Thoracic aorta (tissue), 2 donors: Measurements from ENCODE around the gene TESK1. TPM values are rescaled to one million over a fixed set of nuclear protein-coding genes. Genes with fewer than 3 reads are reported as not detected.
A peak's percentile ranks its signal among the peaks of the same experiment; 100 is the strongest.
"Not testable (repeated sequence)": the region's sequence is repeated elsewhere in the genome, so short reads cannot be mapped to it uniquely, and the experiment has no call there.

Source experiments
- ATAC-seq: fragments of 150-250 bp; one replicate; pipeline ENCODE4 v1.8.0; 2017; ENCODE audit warnings: low read depth; ENCODE audit not compliant: insufficient number of reproducible peaks, low FRiP score
- DNase-seq: peaks from one replicate; pipeline ENCODE4 v3.0.0-alpha.2; 2020; ENCODE audit warnings: low spot score
- H3K27ac ChIP-seq, 2 donors: fragments of 200-600 bp; sonication (generic); 1 replicate in 1 of 2; 2 replicates in 1 of 2; pipeline ENCODE4 v1.5.1; 2016; ENCODE audit warnings: mild to moderate bottlenecking in 2 of 2, moderate library complexity in 2 of 2
- H3K27me3 ChIP-seq: fragments of 200-600 bp; sonication (generic); replicated peaks from 2 replicates; pipeline ENCODE4 v1.6.0; 2016; ENCODE audit warnings: mild to moderate bottlenecking; ENCODE audit not compliant: insufficient read depth
- H3K36me3 ChIP-seq: fragments of 200-600 bp; sonication (generic); one replicate; pipeline ENCODE4 v1.5.1; 2016
- H3K4me1 ChIP-seq, 2 donors: fragments of 200-600 bp; sonication (generic); 1 replicate in 1 of 2; 2 replicates in 1 of 2; pipeline versions ENCODE4 v1.5.1 to v1.6.0; 2016; ENCODE audit warnings: low read depth in 2 of 2, mild to moderate bottlenecking in 1 of 2; ENCODE audit not compliant: control insufficient read depth in 1 of 2
- H3K4me3 ChIP-seq: fragments of 200-600 bp; sonication (generic); 2 replicates; pipeline ENCODE4 v1.5.1; 2016; ENCODE audit warnings: mild to moderate bottlenecking
- H3K9me3 ChIP-seq: fragments of 200-600 bp; sonication (generic); 2 replicates; pipeline ENCODE4 v1.5.1; 2016
- CTCF ChIP-seq: fragments of 200-600 bp; sonication (generic); IDR thresholded peaks from one replicate; pipeline ENCODE4 v1.5.1; 2019; ENCODE audit warnings: antibody characterized with exemption
- total RNA-seq, 2 donors: library from RNA; depleted of rRNA; stranded (reverse); fragments of >200 nt; gene quantifications; one replicate each; pipeline versions ENCODE4 v1.1.0 to v1.2.3, GENCODE V29; 2016

Gene TESK1
- total RNA-seq, 2 donors from 2014 or later, result 64.5 to 69.9 TPM

- peaks cover 24% of the 10 kb centered on the region for H3K36me3 ChIP-seq
- H3K27me3 ChIP-seq, result no peaks in the 10 kb centered on the region
- H3K27ac ChIP-seq, result no peak overlapping the region
- no peak overlapping the region for H3K4me3 ChIP-seq
- no peaks in the 10 kb centered on the region for H3K9me3 ChIP-seq
- ATAC-seq, result no peak
- DNase-seq, result no peak
- peaks cover 13 to 17% of the 10 kb centered on the region in 2 donors for H3K4me1 ChIP-seq
- TF ChIP-seq CTCF, result no peak
Observed at GRCh38 chr9:35608221-35608620, 3.2 kb downstream of the TESK1 start.

- H3K27ac ChIP-seq, result no peak overlapping the region
- H3K4me3 ChIP-seq, result no peak overlapping the region
- DNase-seq (no peak), ATAC-seq (no peak)
- peaks cover 11 to 15% of the 10 kb centered on the region in 2 donors for H3K4me1 ChIP-seq
- no peaks in the 10 kb centered on the region for H3K9me3 ChIP-seq
- H3K36me3 ChIP-seq, result peaks cover 24% of the 10 kb centered on the region
- H3K27me3 ChIP-seq, result no peaks in the 10 kb centered on the region
- TF ChIP-seq CTCF, result no peak
Observed at GRCh38 chr9:35609001-35609819, 4.1 kb downstream of the TESK1 start.

DNA sequence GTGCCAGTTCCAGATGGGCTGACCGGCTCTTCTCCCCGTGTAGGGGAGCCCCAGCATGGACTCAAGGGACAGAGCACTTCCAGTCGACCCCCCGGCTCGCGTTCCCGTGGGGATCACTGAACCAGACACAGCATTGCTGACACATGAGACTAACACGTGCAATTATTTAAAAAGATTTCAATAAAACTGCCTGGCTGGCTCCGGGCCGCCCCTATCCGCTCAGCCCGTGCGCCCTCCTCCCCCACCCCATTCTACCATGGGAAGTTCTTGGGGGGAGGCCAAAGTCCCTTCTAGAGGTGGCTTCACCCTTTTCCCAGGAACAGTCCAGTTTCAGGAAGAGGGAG, 4.7 kb downstream of the TESK1 start:
- Histone ChIP-seq H3K9me3 (no peaks in the 10 kb centered on the region), H3K27ac (no peak overlapping the region), H3K4me1 (peaks cover 11 to 15% of the 10 kb centered on the region in 2 donors), H3K27me3 (no peaks in the 10 kb centered on the region), H3K36me3 (peaks cover 24% of the 10 kb centered on the region), H3K4me3 (no peak overlapping the region)
- no peak for TF ChIP-seq CTCF
- DNase-seq (no peak), ATAC-seq (no peak)

DNA sequence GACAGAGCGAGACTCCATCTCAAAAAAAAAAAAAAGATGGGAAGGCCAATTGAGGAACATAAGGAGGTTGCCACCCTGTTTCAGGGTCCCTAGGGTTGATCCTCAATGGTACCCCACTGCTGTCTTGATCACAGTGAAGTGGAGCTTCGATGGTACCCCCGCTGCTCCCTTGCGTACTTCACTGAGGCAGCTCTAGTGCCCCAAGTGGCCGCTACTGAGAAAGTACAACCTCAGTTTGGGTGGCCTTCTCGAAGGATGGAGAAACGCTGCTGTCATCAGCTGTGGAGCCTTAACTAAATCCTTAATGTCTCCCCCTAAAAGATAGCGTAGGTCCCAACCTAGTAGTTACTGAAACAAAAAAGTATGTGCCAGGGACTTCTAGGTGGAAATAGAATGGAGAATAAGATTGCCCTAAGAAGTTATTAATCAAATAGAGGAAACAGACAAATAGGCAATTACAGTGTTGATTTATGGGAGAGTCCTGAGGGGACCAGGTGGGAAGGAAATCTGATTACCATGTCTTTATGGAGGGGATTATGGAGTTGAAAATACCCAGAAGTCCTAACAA, 6.3 kb downstream of the TESK1 start:
- peak; percentile 57 for TF ChIP-seq CTCF
- Histone ChIP-seq H3K36me3 (peaks cover 24% of the 10 kb centered on the region), H3K27ac (no peak overlapping the region), H3K4me1 (peaks cover 7 to 10% of the 10 kb centered on the region in 2 donors), H3K27me3 (no peaks in the 10 kb centered on the region), H3K9me3 (no peaks in the 10 kb centered on the region), H3K4me3 (no peak overlapping the region)
- DNase-seq (no peak), ATAC-seq (no peak)

- not testable (repeated sequence) for H3K27me3 ChIP-seq, DNase-seq, H3K9me3 ChIP-seq, ATAC-seq, H3K27ac ChIP-seq, H3K4me3 ChIP-seq, H3K4me1 ChIP-seq
- H3K36me3 ChIP-seq, result peaks cover 24% of the 10 kb centered on the region
Observed at GRCh38 chr9:35612066-35612465, 7.0 kb downstream of the TESK1 start.
